Neural cell (in vitro differentiated cells): ENCODE data around the gene CREM. TPM values are rescaled to one million over a fixed set of nuclear protein-coding genes. Genes with fewer than 3 reads are reported as not detected.

Experiments
- H2AFZ ChIP-seq: fragments of 200-600, 300-800 bp; sonication (generic), shearing (Covaris generic); 2 replicates; pipeline ENCODE4 v1.6.0; 2014; ENCODE audit warnings: low read depth, mild to moderate bottlenecking, antibody characterized with exemption, low read length, moderate library complexity
- H3F3A ChIP-seq: fragments of 200-600 bp; shearing (Covaris generic); 2 replicates; pipeline ENCODE4 v1.6.1; 2016; ENCODE audit warnings: mild to moderate bottlenecking, moderate library complexity, mixed read lengths, antibody characterized with exemption, low read length; ENCODE audit not compliant: insufficient read depth, poor library complexity, severe bottlenecking
- H3K27ac ChIP-seq: fragments of 200-600, 300-800 bp; sonication (generic), shearing (Covaris generic); 2 replicates; pipeline ENCODE4 v1.5.1; 2014; ENCODE audit warnings: mild to moderate bottlenecking, low read length, moderate library complexity
- H3K27me3 ChIP-seq: fragments of 300-800, 200-600 bp; sonication (generic), shearing (Covaris generic); 2 replicates; pipeline ENCODE4 v1.6.0; 2014; ENCODE audit warnings: mild to moderate bottlenecking, low read depth, low read length, moderate library complexity; ENCODE audit not compliant: insufficient read depth
- H3K36me3 ChIP-seq: fragments of 300-800, 200-600 bp; sonication (generic), shearing (Covaris generic); 2 replicates; pipeline ENCODE4 v1.5.1; 2014; ENCODE audit warnings: mild to moderate bottlenecking, antibody characterized with exemption, low read length, moderate library complexity; ENCODE audit not compliant: insufficient read depth
- H3K4me2 ChIP-seq: fragments of 300-800, 200-600 bp; sonication (generic), shearing (Covaris generic); 2 replicates; pipeline ENCODE4 v1.6.0; 2014; ENCODE audit warnings: mild to moderate bottlenecking, low read length
- H3K4me3 ChIP-seq: fragments of 300-800, 200-600 bp; sonication (generic), shearing (Covaris generic); 2 replicates; pipeline ENCODE4 v1.5.1; 2014; ENCODE audit warnings: mild to moderate bottlenecking, low read length, moderate library complexity
- H3K79me2 ChIP-seq: fragments of 200-600 bp; shearing (Covaris generic); replicated peaks from 2 replicates; pipeline ENCODE4 v1.6.0; 2014; ENCODE audit warnings: mild to moderate bottlenecking, low read length, moderate library complexity; ENCODE audit not compliant: insufficient read depth
- H3K9ac ChIP-seq: fragments of 300-800, 200-600 bp; sonication (generic), shearing (Covaris generic); 2 replicates; pipeline ENCODE4 v1.6.1; 2016; ENCODE audit warnings: mild to moderate bottlenecking, low read length, mixed read lengths
- H3K9me2 ChIP-seq: fragments of 200-600 bp; shearing (Covaris generic); 2 replicates; pipeline ENCODE4 v1.6.1; 2016; ENCODE audit warnings: mild to moderate bottlenecking, low read length, mixed read lengths; ENCODE audit not compliant: insufficient read depth
- H3K9me3 ChIP-seq: fragments of 200-600, 300-800 bp; sonication (generic), shearing (Covaris generic); 2 replicates; pipeline ENCODE4 v1.6.1; 2016; ENCODE audit warnings: mild to moderate bottlenecking, mixed run types, low read length, moderate library complexity, mixed read lengths
- H4K20me1 ChIP-seq: fragments of 200-600 bp; shearing (Covaris generic); 2 replicates; pipeline ENCODE4 v1.6.1; 2016; ENCODE audit warnings: mild to moderate bottlenecking, mixed run types; ENCODE audit not compliant: insufficient read depth
- CTCF ChIP-seq: fragments of 450-650 bp; IDR thresholded peaks from 2 replicates; pipeline ENCODE4 v1.5.1; 2014; ENCODE audit warnings: antibody characterized with exemption, mild to moderate bottlenecking, moderate library complexity; ENCODE audit not compliant: poor library complexity, severe bottlenecking
- EP300 ChIP-seq: fragments of 450-650 bp; conservative IDR thresholded peaks from 2 replicates; pipeline ENCODE4 v1.6.1; 2014; ENCODE audit warnings: antibody characterized with exemption, mild to moderate bottlenecking, moderate library complexity; ENCODE audit not compliant: poor library complexity, severe bottlenecking
- EZH2 ChIP-seq: fragments of 200-600, 300-800 bp; shearing (Covaris generic), sonication (generic); IDR thresholded peaks from 2 replicates; pipeline ENCODE4 v1.6.1; 2014; ENCODE audit warnings: antibody characterized with exemption, low read length, borderline replicate concordance, mild to moderate bottlenecking; ENCODE audit not compliant: insufficient read depth, poor library complexity, severe bottlenecking
- MXI1 ChIP-seq: fragments of 450-650 bp; conservative IDR thresholded peaks from 2 replicates; pipeline ENCODE4 v1.6.1; 2014; ENCODE audit warnings: antibody characterized with exemption, mild to moderate bottlenecking; ENCODE audit not compliant: poor library complexity, severe bottlenecking
- POLR2AphosphoS5 ChIP-seq: IDR thresholded peaks from 2 replicates; pipeline ENCODE4 v1.6.1; 2012
- RAD21 ChIP-seq: fragments of 450-650 bp; conservative IDR thresholded peaks from 2 replicates; pipeline ENCODE4 v1.6.1; 2014; ENCODE audit warnings: antibody characterized with exemption, mild to moderate bottlenecking, moderate library complexity
- REST ChIP-seq: IDR thresholded peaks from 2 replicates; pipeline ENCODE4 v1.6.1; 2012; ENCODE audit warnings: borderline replicate concordance
- SMC3 ChIP-seq: fragments of 450-650 bp; conservative IDR thresholded peaks from 2 replicates; pipeline ENCODE4 v1.6.1; 2014; ENCODE audit warnings: antibody characterized with exemption, mild to moderate bottlenecking, moderate library complexity; ENCODE audit not compliant: poor library complexity
- TAF1 ChIP-seq: IDR thresholded peaks from 2 replicates; pipeline ENCODE4 v1.6.1; 2012; ENCODE audit warnings: low read depth
- polyA plus RNA-seq: library from polyadenylated mRNA; depleted of rRNA; stranded (reverse); fragments of >200 nt; gene quantifications from 2 replicates; pipeline ENCODE4 v1.2.3, GENCODE V29; 2014

Gene CREM
- polyA plus RNA-seq, 1 donor from 2014 or later = 67.3 TPM

DNA sequence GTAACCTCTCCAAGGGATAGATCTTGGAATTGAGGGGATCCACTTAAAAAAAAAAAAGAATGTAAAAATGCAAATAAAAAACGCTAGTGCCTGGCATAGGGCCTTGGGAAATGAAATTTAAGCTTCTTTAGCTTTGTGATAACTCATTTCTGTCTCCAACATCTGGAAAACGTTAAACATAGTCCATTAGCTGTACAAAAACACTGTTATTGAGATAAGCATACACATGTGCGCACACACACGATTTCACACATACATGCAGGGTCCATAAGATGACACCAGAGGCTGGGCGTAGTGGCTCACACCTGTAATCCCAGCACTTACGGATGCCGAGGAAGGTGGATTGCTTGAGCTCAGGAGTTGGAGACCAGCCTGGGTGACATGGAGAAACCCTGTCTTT, 22.8 kb upstream of the CREM start:
- no peak overlapping the region for H2AFZ ChIP-seq
- no peaks in the 10 kb centered on the region for H3F3A ChIP-seq
- H3K4me3 ChIP-seq = no peak overlapping the region
- no peak overlapping the region for H3K9ac ChIP-seq
- H3K79me2 ChIP-seq = no peaks in the 10 kb centered on the region
- H3K27ac ChIP-seq = no peak overlapping the region
- H3K36me3 ChIP-seq = no peaks in the 10 kb centered on the region
- no peaks in the 10 kb centered on the region for H3K9me2 ChIP-seq
- H4K20me1 ChIP-seq = no peaks in the 10 kb centered on the region
- H3K4me2 ChIP-seq = no peak overlapping the region
- no peaks in the 10 kb centered on the region for H3K9me3 ChIP-seq
- no peak for TF ChIP-seq POLR2AphosphoS5
- TF ChIP-seq REST = no peak
- TF ChIP-seq RAD21 = no peak
- TF ChIP-seq MXI1 = no peak
- TF ChIP-seq EZH2 = no peak
- no peak for TF ChIP-seq SMC3
- no peak for TF ChIP-seq EP300
- no peak for TF ChIP-seq CTCF
- no peak for TF ChIP-seq TAF1
- no peaks in the 10 kb centered on the region for H3K27me3 ChIP-seq

DNA sequence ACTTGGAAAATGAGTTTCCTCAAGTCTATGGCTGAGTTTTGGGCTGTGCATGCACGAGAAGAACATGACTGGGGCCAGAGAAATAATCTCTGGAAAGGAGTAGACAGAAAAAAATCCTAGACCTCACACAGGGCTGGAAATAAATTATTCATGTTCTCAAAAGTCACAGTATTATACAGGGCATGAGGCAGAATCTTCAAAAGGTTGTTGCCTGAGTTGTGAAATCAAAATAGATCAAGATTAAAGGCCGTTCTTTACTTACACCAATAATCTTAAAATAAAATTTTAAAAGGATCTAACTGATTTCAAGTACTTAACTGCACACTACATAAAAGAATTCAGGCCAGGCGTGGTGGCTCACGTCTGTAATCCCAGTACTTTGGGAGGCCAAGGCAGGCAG, 14.1 kb upstream of the CREM start:
- H2AFZ ChIP-seq = no peak overlapping the region
- H3K27ac ChIP-seq = no peak overlapping the region
- no peaks in the 10 kb centered on the region for H3K9me3 ChIP-seq
- no peak overlapping the region for H3K4me3 ChIP-seq
- H3K79me2 ChIP-seq = no peaks in the 10 kb centered on the region
- no peak overlapping the region for H3K9ac ChIP-seq
- H3K27me3 ChIP-seq = no peaks in the 10 kb centered on the region
- no peaks in the 10 kb centered on the region for H3K9me2 ChIP-seq
- H4K20me1 ChIP-seq = no peaks in the 10 kb centered on the region
- H3K4me2 ChIP-seq = no peak overlapping the region
- TF ChIP-seq SMC3 = no peak
- no peak for TF ChIP-seq EZH2
- no peak for TF ChIP-seq MXI1
- no peak for TF ChIP-seq RAD21
- no peak for TF ChIP-seq POLR2AphosphoS5
- TF ChIP-seq CTCF = no peak
- H3K36me3 ChIP-seq = no peaks in the 10 kb centered on the region
- no peaks in the 10 kb centered on the region for H3F3A ChIP-seq
